Stomach (tissue), 9 donors: ENCODE results near the gene GPR25. TPM values are rescaled to one million over a fixed set of nuclear protein-coding genes. Genes with fewer than 3 reads are reported as not detected.

ENCODE experiments used
- DNase-seq, 2 donors: peaks; one replicate each; pipeline versions ENCODE4 v3.0.0 to v3.0.0-alpha.2; 2013 to 2019
- H3K27ac ChIP-seq, 5 donors: fragments of 200-600 bp in 4 of 5; sonication (generic) in 4 of 5; one replicate each; pipeline ENCODE4 v1.5.1; 2013 to 2019; ENCODE audit warnings: mild to moderate bottlenecking in 1 of 5, moderate library complexity in 1 of 5
- H3K27me3 ChIP-seq, 3 donors: fragments of 200-600 bp; sonication (generic); one replicate each; pipeline ENCODE4 v1.5.1; 2017 to 2019; ENCODE audit warnings: mixed run types in 1 of 3
- H3K36me3 ChIP-seq, 4 donors: fragments of 200-600 bp; sonication (generic); 1 replicate in 3 of 4; 2 replicates in 1 of 4; pipeline ENCODE4 v1.5.1; 2016 to 2019
- H3K4me1 ChIP-seq, 4 donors: fragments of 200-600 bp; sonication (generic); one replicate each; pipeline ENCODE4 v1.5.1; 2016 to 2019
- H3K4me3 ChIP-seq, 4 donors: fragments of 200-600 bp; sonication (generic) in 3 of 4; one replicate each; pipeline ENCODE4 v1.5.1; 2016 to 2019; ENCODE audit warnings: mild to moderate bottlenecking in 1 of 4
- H3K9me3 ChIP-seq, 4 donors: fragments of 200-600 bp; sonication (generic); one replicate each; pipeline ENCODE4 v1.5.1; 2016 to 2019
- EP300 ChIP-seq: sonication (generic); formaldehyde crosslinking; IDR thresholded peaks from one replicate; pipeline ENCODE4 v1.6.1; 2017; ENCODE audit warnings: antibody characterized with exemption
- POLR2A ChIP-seq, 4 donors: fragments of 450-650 bp; IDR thresholded peaks; one replicate each; pipeline ENCODE4 v1.6.1; 2016; ENCODE audit warnings: antibody characterized with exemption in 4 of 4, control low read depth in 2 of 4, mild to moderate bottlenecking in 1 of 4, moderate library complexity in 1 of 4
- POLR2AphosphoS5 ChIP-seq, 3 donors: sonication (generic); formaldehyde crosslinking; IDR thresholded peaks; one replicate each; pipeline ENCODE4 v1.6.1; 2016; ENCODE audit warnings: antibody characterized with exemption in 3 of 3
- WGBS, 5 donors: extraction: QIAGEN DNeasy Blood & Tissue Kit in 3 of 5; methylation state at CpG; one replicate each; pipeline versions ENCODE4 v1.1.5 to v1.1.7; 2013 to 2018; 5-methylcytosine and 5-hydroxymethylcytosine counted together
- intact Hi-C: fragments of 100-400 bp; cut with DNase I; formaldehyde crosslinking; loops from one replicate; pipeline ENCODE4 v1.15.1; 2023; ENCODE audit warnings: low total_unique reads
- polyA plus RNA-seq, 3 donors: library from polyadenylated mRNA; stranded (reverse); fragments of 200-250 nt; gene quantifications; one replicate each; pipeline ENCODE4 v1.2.3, GENCODE V29; 2013
- total RNA-seq, 5 donors: library from RNA; depleted of rRNA; stranded (reverse); fragments of >200 nt; gene quantifications; one replicate each; pipeline versions ENCODE4 v1.1.0 to v1.2.3, GENCODE V29; 2014 to 2016
- TF ChIP-seq, protein P1 (sequence below), 7 experiments: fragments of 450-650 bp in 4 of 7; fragments of 200-600 bp in 3 of 7; sonication (generic) in 3 of 7; IDR thresholded peaks; one replicate each; pipeline ENCODE4 v1.5.1; 2016 to 2019; ENCODE audit warnings: antibody characterized with exemption in 7 of 7, control low read depth in 2 of 7, mild to moderate bottlenecking in 1 of 7
- donor health status: healthy with polysubstance abuse.
- donor health status: Bipolar disorder and iron deficiency.
- donor health status: healthy.

GPR25 gene
- total and polyA plus RNA-seq, 8 donors, result 0.08 to 1.5 (median 0.75) TPM; not detected in 5

DNA sequence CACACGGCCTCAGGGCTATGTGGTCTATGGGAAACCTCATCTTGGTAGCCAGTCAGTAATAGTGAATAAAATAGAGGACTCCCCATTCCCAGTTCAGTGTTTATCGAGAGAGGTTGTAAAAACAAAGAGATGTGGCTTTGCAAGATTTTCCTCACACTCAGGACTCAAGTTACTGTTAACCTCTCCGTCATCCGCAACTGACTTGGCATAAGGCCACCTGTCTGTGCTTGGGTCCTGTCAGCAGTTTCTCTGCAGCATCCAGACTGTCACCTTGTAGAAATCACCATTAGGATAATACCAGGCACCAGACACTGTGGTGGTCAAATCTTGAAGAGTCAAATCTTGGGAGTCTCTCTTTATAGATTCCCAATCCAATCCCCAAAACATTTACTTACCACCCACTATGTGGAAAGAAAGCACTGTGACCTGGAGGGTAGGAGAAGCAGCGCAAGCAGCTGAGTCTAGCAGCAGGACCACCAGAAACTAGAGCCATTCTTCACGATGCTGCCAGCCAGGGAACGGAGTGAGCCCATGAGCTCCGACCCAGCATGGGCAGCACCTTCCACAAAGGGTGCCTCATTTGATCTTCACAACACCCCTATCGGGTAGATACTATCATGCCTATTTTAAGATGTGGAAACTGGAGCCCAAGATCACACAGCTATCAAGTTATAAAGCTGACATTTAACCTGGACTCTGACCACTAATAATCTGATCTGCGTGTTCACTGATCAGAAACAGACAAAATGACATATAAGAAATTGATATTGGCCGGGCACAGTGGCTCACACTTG lies 5.6 kb upstream of the GPR25 start:
- Histone ChIP-seq H3K36me3 (peaks cover 6 to 13% (median 10%) of the 10 kb centered on the region in 4 donors), H3K4me3 (no peak overlapping the region), H3K27ac (no peak overlapping the region), H3K27me3 (peaks cover 0 to 30% (median 8%) of the 10 kb centered on the region in 3 donors), H3K4me1 (peaks cover 0 to 13% (median 6%) of the 10 kb centered on the region in 4 donors), H3K9me3 (no peaks in the 10 kb centered on the region)
- TF ChIP-seq, protein P1, sequence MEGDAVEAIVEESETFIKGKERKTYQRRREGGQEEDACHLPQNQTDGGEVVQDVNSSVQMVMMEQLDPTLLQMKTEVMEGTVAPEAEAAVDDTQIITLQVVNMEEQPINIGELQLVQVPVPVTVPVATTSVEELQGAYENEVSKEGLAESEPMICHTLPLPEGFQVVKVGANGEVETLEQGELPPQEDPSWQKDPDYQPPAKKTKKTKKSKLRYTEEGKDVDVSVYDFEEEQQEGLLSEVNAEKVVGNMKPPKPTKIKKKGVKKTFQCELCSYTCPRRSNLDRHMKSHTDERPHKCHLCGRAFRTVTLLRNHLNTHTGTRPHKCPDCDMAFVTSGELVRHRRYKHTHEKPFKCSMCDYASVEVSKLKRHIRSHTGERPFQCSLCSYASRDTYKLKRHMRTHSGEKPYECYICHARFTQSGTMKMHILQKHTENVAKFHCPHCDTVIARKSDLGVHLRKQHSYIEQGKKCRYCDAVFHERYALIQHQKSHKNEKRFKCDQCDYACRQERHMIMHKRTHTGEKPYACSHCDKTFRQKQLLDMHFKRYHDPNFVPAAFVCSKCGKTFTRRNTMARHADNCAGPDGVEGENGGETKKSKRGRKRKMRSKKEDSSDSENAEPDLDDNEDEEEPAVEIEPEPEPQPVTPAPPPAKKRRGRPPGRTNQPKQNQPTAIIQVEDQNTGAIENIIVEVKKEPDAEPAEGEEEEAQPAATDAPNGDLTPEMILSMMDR (IDR thresholded peaks at IDR 0.05), result no peak
- TF ChIP-seq EP300, result no peak
- WGBS, 5 donors, result 44 to 55% (median 49%) methylated on average over 11 of the region's 11 CpGs
- no peak for DNase-seq
- intact Hi-C loops, result no loop called here

DNA sequence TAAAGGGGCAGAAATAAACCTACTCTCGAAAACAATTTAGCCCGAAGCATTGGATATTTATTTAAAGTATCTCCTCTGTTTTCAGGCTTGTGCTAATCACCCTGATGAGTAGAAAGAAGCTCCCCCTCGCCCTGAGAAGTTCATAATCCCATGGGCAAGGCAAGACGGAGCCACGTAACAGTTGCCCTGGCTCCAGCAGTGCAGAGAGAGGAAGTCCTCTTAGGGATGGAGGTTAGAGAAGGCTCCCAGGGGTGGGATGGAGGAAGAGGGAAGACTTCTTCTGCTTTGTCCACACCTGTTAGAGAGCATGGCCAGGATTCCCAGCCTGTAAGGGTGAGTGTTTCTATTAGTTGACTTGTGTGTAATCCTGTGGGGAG lies 3.4 kb upstream of the GPR25 start:
- Histone ChIP-seq H3K27me3 (peaks cover 10 to 51% (median 30%) of the 10 kb centered on the region in 3 donors), H3K36me3 (no peaks in the 10 kb centered on the region), H3K4me3 (no peak overlapping the region), H3K9me3 (no peaks in the 10 kb centered on the region), H3K4me1 (peaks cover 12 to 29% (median 20%) of the 10 kb centered on the region in 4 donors), H3K27ac (peak overlapping the region in 2 of 5 donors; percentile 29 to 38)
- 77 to 89% (median 84%) methylated on average over 5 of the region's 5 CpGs for WGBS, 5 donors
- intact Hi-C loops, result no loop called here
- no peak for TF ChIP-seq POLR2AphosphoS5 (IDR thresholded peaks at IDR 0.05)
- TF ChIP-seq POLR2A (IDR thresholded peaks at IDR 0.05), result no peak
- TF ChIP-seq, protein P1 (IDR thresholded peaks at IDR 0.05), result no peak
- no peak for TF ChIP-seq EP300
- DNase-seq, result no peak

DNA sequence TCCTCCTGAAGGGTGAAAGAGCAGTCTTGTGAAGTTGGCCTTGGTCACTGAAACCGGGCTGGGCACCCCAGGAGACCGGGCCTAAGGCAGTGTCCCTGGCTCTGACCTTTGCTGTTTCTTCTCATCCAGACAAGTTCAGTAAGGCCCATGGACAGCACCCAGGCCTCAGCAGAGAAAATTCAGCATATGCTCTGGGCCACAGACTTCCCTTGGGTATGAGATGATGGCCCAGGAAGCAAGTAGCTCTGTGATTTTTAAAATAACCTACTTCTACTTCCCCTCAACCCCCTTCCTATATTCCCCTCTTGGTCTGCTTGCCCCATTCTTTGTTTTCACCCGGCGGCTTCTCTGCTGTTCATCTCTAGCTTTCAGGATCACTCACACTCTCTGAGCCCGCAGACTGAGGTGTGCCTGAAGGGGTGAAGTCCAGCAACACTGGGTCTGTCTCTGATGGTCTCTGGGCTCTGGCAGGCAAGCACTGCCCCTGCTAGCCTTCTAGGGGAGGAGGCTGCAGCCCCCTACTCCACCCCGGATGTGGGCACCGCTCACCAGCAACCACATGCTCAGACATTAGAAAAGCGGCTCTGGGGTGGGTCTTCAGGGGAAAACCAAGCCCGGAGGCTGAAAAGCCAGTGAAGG lies 2.9 kb upstream of the GPR25 start:
- intact Hi-C loops, result no loop called here
- TF ChIP-seq, protein P1 (IDR thresholded peaks at IDR 0.05), result no peak
- TF ChIP-seq POLR2AphosphoS5 (IDR thresholded peaks at IDR 0.05), result no peak
- no peak for TF ChIP-seq POLR2A (IDR thresholded peaks at IDR 0.05)
- no peak for TF ChIP-seq EP300
- H3K4me1 ChIP-seq, result peaks cover 12 to 29% (median 20%) of the 10 kb centered on the region in 4 donors
- peaks cover 10 to 56% (median 30%) of the 10 kb centered on the region in 3 donors for H3K27me3 ChIP-seq
- H3K27ac ChIP-seq, result peak overlapping the region in 2 of 5 donors; percentile 29 to 38
- H3K9me3 ChIP-seq, result no peaks in the 10 kb centered on the region
- DNase-seq, result no peak
- no peak overlapping the region for H3K4me3 ChIP-seq
- WGBS, 5 donors, result 76 to 82% (median 81%) methylated on average over 8 to 9 of the region's 9 CpGs
- no peaks in the 10 kb centered on the region for H3K36me3 ChIP-seq

DNA sequence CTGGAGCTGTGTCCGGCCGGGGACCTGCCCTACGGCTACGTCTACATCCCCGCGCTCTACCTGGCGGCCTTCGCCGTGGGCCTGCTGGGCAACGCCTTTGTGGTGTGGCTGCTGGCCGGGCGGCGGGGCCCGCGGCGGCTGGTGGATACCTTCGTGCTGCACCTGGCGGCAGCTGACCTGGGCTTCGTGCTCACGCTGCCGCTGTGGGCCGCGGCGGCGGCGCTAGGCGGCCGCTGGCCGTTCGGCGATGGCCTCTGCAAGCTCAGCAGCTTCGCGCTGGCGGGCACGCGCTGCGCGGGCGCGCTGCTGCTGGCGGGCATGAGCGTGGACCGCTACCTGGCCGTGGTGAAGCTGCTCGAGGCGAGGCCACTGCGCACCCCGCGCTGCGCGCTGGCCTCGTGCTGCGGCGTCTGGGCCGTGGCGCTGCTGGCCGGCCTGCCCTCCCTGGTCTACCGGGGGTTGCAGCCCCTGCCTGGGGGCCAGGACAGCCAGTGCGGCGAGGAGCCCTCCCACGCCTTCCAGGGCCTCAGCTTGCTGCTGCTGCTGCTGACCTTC lies 412 bp downstream of the GPR25 start:
- DNase-seq, result peak; percentile 38 to 84
- 0 to 8% (median 4%) methylated on average over 1 to 61 of the region's 61 CpGs for WGBS, 5 donors
- no peaks in the 10 kb centered on the region for H3K9me3 ChIP-seq
- peak overlapping the region; percentile 34 to 60 (median 54) for H3K27ac ChIP-seq
- intact Hi-C loops, result no loop called here
- H3K4me1 ChIP-seq, result peaks cover 12 to 16% (median 15%) of the 10 kb centered on the region in 4 donors
- H3K36me3 ChIP-seq, result no peaks in the 10 kb centered on the region
- TF ChIP-seq POLR2AphosphoS5 (IDR thresholded peaks at IDR 0.05) (no peak), EP300 (no peak), POLR2A (IDR thresholded peaks at IDR 0.05) (no peak)
- TF ChIP-seq, protein P1 (IDR thresholded peaks at IDR 0.05), result no peak
- peak overlapping the region; percentile 31 to 49 (median 46) for H3K4me3 ChIP-seq
- peaks cover 10 to 84% (median 30%) of the 10 kb centered on the region in 3 donors for H3K27me3 ChIP-seq
